WTC11 (cell line): ENCODE measurements around the gene ATOX1.

Experiments
- CREB1 ChIP-seq: sonication (generic); formaldehyde crosslinking; IDR thresholded peaks from 2 replicates; pipeline ENCODE4 v1.8.0; 2023; ENCODE audit warnings: mild to moderate bottlenecking, missing genetic modification reagents
- IRF2 ChIP-seq: sonication (generic); formaldehyde crosslinking; IDR thresholded peaks from 2 replicates; pipeline ENCODE4 v1.8.0; 2022; ENCODE audit warnings: low read depth, missing genetic modification reagents, borderline replicate concordance
- NR3C1 ChIP-seq: sonication (generic); formaldehyde crosslinking; conservative IDR thresholded peaks from 2 replicates; pipeline ENCODE4 v1.8.1; 2023; ENCODE audit warnings: low read depth, mild to moderate bottlenecking, missing genetic modification reagents
- SMAD3 ChIP-seq: sonication (generic); formaldehyde crosslinking; IDR thresholded peaks from 2 replicates; pipeline ENCODE4 v1.8.0; 2022; ENCODE audit warnings: missing genetic modification reagents, mild to moderate bottlenecking, borderline replicate concordance
- SP1 ChIP-seq: sonication (generic); formaldehyde crosslinking; conservative IDR thresholded peaks from 2 replicates; pipeline ENCODE4 v1.8.1; 2022; ENCODE audit warnings: missing genetic modification reagents
- TEAD1 ChIP-seq: sonication (generic); formaldehyde crosslinking; IDR thresholded peaks from 2 replicates; pipeline ENCODE4 v1.8.0; 2022; ENCODE audit warnings: mild to moderate bottlenecking, missing genetic modification reagents
- ZNF121 ChIP-seq: sonication (generic); formaldehyde crosslinking; IDR thresholded peaks from 2 replicates; pipeline ENCODE4 v1.8.0; 2023; ENCODE audit warnings: missing genetic modification reagents
- ZNF219 ChIP-seq: sonication (generic); formaldehyde crosslinking; IDR thresholded peaks from 2 replicates; pipeline ENCODE4 v1.8.0; 2023; ENCODE audit warnings: missing genetic modification reagents, mild to moderate bottlenecking, borderline replicate concordance
- TF ChIP-seq, protein P1 (sequence below): fragments of 200-600 bp; IDR thresholded peaks from 2 replicates; pipeline ENCODE4 v1.8.0; 2022; ENCODE audit warnings: antibody characterized with exemption
- TF ChIP-seq, protein P2 (sequence below): sonication (generic); formaldehyde crosslinking; IDR thresholded peaks from 2 replicates; pipeline ENCODE4 v1.8.0; 2022; ENCODE audit warnings: mild to moderate bottlenecking, missing genetic modification reagents
- TF ChIP-seq, protein P3 (sequence below): sonication (generic); formaldehyde crosslinking; IDR thresholded peaks from 2 replicates; pipeline ENCODE4 v1.8.0; 2022; ENCODE audit warnings: mild to moderate bottlenecking, missing genetic modification reagents
- TF ChIP-seq, protein P4 (sequence below): sonication (generic); formaldehyde crosslinking; IDR thresholded peaks from 2 replicates; pipeline ENCODE4 v1.8.0; 2022; ENCODE audit warnings: missing genetic modification reagents
- TF ChIP-seq, protein P5 (sequence below): sonication (generic); formaldehyde crosslinking; conservative IDR thresholded peaks from 2 replicates; pipeline ENCODE4 v1.8.1; 2022; ENCODE audit warnings: mild to moderate bottlenecking, missing genetic modification reagents
- TF ChIP-seq, protein P6 (sequence below): sonication (generic); formaldehyde crosslinking; IDR thresholded peaks from 2 replicates; pipeline ENCODE4 v1.8.0; 2023; ENCODE audit warnings: missing genetic modification reagents

DNA sequence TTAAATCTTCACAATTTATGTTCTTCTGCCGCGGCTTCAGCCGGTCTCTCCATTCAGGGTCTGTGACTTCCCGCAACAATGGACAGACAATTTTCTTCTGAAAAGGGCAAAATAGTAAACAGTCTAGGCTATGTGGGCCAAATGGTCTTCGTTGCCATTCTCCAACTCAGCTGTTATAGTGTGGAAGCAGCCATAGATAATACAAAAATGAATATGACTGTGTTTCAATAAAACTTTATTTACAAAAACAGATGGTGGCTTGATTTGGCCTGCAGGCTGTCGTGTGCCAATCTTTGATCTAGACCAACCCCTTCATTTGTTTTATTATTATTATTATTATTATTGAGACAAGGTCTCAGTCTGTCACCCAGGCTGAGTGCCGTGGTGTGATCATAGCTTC is 28.1 kb downstream of the ATOX1 start:
- TF ChIP-seq, protein P1, sequence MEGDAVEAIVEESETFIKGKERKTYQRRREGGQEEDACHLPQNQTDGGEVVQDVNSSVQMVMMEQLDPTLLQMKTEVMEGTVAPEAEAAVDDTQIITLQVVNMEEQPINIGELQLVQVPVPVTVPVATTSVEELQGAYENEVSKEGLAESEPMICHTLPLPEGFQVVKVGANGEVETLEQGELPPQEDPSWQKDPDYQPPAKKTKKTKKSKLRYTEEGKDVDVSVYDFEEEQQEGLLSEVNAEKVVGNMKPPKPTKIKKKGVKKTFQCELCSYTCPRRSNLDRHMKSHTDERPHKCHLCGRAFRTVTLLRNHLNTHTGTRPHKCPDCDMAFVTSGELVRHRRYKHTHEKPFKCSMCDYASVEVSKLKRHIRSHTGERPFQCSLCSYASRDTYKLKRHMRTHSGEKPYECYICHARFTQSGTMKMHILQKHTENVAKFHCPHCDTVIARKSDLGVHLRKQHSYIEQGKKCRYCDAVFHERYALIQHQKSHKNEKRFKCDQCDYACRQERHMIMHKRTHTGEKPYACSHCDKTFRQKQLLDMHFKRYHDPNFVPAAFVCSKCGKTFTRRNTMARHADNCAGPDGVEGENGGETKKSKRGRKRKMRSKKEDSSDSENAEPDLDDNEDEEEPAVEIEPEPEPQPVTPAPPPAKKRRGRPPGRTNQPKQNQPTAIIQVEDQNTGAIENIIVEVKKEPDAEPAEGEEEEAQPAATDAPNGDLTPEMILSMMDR: no peak
- TF ChIP-seq, protein P2, sequence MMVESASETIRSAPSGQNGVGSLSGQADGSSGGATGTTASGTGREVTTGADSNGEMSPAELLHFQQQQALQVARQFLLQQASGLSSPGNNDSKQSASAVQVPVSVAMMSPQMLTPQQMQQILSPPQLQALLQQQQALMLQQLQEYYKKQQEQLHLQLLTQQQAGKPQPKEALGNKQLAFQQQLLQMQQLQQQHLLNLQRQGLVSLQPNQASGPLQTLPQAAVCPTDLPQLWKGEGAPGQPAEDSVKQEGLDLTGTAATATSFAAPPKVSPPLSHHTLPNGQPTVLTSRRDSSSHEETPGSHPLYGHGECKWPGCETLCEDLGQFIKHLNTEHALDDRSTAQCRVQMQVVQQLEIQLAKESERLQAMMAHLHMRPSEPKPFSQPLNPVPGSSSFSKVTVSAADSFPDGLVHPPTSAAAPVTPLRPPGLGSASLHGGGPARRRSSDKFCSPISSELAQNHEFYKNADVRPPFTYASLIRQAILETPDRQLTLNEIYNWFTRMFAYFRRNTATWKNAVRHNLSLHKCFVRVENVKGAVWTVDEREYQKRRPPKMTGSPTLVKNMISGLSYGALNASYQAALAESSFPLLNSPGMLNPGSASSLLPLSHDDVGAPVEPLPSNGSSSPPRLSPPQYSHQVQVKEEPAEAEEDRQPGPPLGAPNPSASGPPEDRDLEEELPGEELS (CRISPR knock-in tag): no peak
- TF ChIP-seq ZNF121 (CRISPR knock-in tag): no peak
- TF ChIP-seq, protein P3, sequence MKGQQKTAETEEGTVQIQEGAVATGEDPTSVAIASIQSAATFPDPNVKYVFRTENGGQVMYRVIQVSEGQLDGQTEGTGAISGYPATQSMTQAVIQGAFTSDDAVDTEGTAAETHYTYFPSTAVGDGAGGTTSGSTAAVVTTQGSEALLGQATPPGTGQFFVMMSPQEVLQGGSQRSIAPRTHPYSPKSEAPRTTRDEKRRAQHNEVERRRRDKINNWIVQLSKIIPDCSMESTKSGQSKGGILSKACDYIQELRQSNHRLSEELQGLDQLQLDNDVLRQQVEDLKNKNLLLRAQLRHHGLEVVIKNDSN (CRISPR knock-in tag): no peak
- TF ChIP-seq, protein P4, sequence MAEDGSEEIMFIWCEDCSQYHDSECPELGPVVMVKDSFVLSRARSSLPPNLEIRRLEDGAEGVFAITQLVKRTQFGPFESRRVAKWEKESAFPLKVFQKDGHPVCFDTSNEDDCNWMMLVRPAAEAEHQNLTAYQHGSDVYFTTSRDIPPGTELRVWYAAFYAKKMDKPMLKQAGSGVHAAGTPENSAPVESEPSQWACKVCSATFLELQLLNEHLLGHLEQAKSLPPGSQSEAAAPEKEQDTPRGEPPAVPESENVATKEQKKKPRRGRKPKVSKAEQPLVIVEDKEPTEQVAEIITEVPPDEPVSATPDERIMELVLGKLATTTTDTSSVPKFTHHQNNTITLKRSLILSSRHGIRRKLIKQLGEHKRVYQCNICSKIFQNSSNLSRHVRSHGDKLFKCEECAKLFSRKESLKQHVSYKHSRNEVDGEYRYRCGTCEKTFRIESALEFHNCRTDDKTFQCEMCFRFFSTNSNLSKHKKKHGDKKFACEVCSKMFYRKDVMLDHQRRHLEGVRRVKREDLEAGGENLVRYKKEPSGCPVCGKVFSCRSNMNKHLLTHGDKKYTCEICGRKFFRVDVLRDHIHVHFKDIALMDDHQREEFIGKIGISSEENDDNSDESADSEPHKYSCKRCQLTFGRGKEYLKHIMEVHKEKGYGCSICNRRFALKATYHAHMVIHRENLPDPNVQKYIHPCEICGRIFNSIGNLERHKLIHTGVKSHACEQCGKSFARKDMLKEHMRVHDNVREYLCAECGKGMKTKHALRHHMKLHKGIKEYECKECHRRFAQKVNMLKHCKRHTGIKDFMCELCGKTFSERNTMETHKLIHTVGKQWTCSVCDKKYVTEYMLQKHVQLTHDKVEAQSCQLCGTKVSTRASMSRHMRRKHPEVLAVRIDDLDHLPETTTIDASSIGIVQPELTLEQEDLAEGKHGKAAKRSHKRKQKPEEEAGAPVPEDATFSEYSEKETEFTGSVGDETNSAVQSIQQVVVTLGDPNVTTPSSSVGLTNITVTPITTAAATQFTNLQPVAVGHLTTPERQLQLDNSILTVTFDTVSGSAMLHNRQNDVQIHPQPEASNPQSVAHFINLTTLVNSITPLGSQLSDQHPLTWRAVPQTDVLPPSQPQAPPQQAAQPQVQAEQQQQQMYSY (CRISPR knock-in tag): no peak
- TF ChIP-seq, protein P5, sequence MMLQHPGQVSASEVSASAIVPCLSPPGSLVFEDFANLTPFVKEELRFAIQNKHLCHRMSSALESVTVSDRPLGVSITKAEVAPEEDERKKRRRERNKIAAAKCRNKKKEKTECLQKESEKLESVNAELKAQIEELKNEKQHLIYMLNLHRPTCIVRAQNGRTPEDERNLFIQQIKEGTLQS (CRISPR knock-in tag): no peak
- no peak for TF ChIP-seq NR3C1 (CRISPR knock-in tag)
- TF ChIP-seq CREB1: no peak
- TF ChIP-seq, protein P6, sequence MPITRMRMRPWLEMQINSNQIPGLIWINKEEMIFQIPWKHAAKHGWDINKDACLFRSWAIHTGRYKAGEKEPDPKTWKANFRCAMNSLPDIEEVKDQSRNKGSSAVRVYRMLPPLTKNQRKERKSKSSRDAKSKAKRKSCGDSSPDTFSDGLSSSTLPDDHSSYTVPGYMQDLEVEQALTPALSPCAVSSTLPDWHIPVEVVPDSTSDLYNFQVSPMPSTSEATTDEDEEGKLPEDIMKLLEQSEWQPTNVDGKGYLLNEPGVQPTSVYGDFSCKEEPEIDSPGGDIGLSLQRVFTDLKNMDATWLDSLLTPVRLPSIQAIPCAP (CRISPR knock-in tag): no peak
- TF ChIP-seq ZNF219 (CRISPR knock-in tag): no peak
- no peak for TF ChIP-seq TEAD1 (CRISPR knock-in tag)
- no peak for TF ChIP-seq IRF2 (CRISPR knock-in tag)
- no peak for TF ChIP-seq SP1
- no peak for TF ChIP-seq SMAD3 (CRISPR knock-in tag)
